Fibroblast of skin of right quadriceps (primary cell): ENCODE data around the gene CDR2.
"Not testable (repeated sequence)": the region's sequence is repeated elsewhere in the genome, so short reads cannot be mapped to it uniquely, and the experiment has no call there.

Experiments used
- DNase-seq: peaks from one replicate; pipeline ENCODE4 v3.0.0-alpha.2; 2013

The CDR2 gene

DNA sequence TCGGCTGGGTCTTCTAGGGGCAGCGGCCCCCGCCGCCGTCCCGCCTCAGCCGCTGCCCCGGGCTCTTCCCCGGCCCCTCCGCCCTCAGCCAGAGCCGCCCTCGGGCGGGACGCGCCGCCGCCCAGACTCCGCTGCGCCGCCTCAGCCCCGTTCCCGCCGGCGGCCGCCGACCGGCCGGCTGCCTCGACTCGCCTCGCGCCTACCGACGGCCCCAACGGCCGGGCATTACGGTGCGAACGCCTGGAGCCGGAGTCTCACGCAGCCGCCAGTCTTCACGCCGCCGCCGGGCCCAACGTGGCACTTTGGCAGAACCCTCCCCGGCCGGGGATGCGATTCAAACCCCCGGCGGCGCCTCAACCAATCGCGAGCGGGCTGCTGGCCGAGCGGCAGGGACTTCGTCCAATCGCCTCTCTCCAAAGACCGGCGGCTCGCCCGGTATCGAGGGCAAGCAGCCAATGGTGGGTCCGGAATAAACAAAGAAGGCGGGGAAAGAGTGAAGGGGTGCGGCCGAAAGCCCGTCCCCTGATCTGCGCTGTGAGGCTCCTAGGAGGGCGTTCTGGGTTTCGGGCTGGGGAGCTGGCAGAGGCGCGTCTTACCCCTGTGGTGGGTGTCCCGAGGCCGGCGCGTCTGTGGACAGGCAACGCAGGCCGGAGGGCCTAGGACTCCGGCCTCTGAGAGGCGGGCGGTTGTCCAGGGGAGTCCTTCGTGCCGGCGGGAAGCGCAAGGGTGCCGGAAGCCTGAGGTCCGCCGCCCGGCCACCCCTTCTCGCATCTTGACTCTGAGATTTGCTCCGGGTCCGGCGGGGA is at the start of gene CDR2:
TSS of gene CDR2 (minus strand) at position 309 of the 806 bp plus-strand sequence. CDS start 310 bp downstream, outside the sequence.
- peak; percentile 97 for DNase-seq

DNA sequence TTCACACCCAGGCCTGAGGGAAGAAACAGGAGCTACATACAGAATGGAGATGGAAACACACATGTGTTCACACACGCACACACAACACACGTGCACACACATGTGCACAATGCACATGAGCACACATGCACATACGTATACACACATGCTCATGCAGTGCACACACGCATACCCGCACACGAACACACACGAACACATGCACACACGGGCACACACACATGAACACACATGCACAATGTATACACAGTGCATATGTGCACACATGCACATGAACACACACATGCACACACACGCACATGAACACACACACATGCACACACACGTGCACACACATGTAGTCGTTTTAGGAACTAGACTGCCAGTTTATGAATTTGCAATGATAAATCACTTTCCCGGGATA is 49.3 kb upstream of the CDR2 start:
- no peak for DNase-seq

DNA sequence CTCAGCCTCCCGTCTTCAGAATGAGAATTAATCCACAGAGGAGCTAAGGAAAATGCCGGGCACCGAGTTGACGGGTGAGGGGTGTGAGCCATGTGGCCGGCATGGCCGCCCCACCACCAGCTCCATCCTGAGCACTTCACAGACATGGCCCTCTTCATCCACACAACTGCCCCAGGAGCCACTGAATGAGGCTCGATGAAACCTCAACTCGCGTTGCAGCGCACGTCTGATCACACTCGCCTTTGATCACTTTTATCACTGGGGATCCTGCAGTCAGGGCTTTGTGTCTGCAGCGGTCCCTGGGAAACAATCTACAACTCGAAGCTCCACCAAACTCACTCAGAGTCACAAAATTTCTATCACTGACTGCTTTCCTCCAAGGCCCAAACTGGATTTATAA is 46.7 kb upstream of the CDR2 start:
- DNase-seq, result no peak

DNA sequence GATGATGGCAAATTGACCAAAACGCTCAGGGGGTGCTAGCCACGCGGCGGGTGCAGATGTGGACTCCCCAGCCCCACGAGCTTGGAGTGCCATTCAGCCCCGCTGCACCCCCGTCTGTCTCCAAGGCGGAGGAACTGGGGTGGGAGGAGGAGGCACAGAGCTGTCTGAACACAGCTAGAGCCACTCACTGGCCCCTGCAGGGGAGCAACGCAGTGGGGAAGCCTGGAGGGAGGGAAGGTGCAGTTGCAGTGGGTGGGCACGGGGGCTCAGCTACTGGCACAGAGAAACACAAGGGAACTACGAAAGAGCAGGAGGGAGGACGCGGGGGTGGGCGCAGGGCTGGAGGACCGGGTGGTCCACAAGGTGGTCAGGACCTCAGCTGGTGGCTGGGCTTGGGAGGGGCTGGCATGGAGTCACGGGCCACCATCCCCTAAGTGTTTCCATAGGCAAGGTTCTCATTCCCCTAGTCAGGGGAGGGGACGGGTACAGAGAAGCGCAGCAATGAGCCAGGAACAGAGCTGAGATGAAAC is 46.3 kb upstream of the CDR2 start:
- DNase-seq, result no peak

DNA sequence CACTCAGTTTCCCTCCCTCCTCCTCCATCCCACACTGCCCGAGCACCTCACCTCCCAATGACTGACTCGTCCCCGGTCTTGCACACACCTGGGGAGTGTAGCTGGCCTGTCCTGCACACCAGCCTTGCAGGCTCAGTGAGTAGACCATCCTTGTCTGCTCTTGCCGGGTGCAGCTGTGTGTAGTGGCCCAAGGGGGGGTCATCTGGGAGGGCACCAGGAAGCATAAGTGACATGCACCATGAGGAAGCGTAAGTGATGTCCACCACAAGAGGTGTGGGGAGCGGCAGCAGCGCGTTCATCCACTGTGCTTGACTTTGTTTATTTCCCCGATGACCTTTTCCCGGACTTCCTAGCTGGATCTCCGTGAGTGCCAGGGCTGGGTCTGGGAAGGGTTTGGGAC is 45.5 kb upstream of the CDR2 start:
- DNase-seq, result no peak

DNA sequence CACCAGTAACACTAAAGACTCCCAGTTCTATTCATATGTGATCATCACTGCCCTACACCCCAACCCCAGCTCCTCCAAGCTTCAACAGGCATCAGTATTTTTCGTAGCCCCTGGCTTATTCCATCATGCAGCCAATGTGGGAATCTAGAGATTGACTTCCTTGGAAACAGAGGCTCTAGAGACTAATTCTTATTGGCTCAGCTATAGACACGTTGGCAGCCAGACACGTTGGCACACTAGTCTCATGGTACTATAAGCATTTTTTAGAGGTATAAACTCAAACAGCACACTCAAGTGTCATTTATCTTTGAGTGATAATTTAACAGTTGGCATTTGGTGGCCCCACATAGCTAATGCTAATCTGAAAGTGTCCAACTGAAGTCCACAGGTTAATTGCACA is 44.4 kb upstream of the CDR2 start:
- no peak for DNase-seq

DNA sequence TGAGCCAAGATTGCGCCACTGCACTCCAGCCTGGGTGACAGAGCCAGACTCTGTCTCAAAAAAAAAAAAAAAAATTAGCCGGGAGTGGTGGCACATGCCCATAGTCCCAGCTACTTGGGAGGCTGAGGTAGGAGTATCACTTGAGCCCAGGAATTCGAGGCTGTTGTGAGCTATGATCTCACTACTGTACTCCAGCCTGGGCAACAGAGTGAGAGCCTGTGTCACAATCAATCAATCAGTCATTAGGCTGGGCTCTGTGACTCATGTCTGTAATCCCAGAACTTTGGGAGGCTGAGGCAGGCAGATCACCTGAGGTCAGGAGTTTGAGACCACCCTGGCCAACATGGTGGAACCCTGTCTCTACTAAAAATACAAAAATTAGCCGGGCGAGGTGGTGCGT is 43.4 kb upstream of the CDR2 start:
- not testable (repeated sequence) for DNase-seq

DNA sequence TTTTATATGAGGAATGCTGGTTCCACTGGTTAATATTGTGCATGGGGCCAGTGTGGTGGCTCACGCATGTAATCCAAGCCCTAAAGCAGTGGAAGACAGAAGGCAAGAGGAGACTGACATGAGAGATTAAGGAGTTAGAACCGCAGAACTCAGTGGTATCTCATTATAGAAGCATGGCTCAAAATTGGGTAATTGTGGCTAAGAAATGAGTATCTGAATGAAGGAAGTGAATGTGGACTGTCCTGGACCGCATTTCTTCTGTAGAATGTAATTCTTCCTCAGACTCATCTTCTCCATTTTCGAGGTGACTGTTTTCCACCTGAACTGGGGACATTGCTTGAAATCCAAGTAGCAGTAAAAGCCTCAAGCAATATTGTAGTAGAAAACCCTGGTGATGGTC is 42.6 kb upstream of the CDR2 start:
- no peak for DNase-seq

DNA sequence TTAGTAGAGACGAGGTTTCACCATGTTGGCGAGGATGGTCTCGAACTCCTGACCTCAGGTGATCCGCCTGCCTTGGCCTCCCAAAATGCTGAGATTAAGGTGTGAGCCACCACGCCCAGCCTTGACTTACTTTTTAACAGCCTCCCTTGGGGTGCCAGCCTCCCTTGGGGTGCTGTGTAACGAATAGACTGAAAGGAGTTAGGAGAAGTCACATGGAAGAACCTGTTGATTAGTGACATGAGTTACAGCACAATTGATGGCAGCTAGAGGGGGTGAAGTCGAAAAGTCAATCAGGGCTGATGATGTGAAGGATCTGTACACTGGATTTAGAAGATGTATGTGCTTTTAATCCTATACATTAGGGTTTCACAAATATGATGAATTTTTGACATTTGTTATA is 39.4 kb upstream of the CDR2 start:
- no peak for DNase-seq

DNA sequence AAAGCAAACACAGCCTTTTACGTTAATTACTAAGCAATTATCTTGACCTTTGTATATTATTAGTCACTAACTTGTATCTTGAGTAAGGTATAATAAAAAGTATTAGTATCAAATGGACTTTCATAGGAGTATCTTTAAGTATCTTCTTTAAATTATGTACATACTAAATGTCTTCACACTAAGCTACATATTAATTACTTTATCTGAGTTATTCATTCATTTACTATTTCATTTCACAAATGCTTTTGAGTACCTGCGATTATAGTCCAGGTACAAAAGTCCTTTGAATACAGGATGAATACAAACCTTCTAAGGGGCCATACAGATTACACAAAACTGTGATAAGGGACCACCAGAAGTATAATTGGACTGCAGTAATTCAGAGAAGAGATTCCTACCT is 33.1 kb upstream of the CDR2 start:
- DNase-seq, result no peak

DNA sequence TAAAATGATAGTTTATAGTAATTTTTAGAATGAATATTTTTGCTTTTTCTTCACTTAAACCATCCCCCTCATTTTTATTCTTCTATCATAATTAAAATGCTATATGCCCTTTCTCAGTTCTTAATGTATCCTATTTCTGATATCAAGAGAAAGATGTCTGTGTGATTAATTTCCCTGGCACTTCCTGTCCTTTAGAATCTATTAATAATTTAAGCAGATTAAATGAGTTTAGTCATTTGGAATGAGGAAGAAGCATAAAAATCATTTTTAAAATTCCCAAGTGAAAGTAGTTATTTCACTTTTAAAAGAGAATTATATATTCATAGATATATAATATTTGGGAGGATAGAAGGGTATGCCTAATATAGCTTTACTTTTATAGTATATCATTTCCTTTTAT is 27.8 kb upstream of the CDR2 start:
- DNase-seq, result peak; percentile 30

DNA sequence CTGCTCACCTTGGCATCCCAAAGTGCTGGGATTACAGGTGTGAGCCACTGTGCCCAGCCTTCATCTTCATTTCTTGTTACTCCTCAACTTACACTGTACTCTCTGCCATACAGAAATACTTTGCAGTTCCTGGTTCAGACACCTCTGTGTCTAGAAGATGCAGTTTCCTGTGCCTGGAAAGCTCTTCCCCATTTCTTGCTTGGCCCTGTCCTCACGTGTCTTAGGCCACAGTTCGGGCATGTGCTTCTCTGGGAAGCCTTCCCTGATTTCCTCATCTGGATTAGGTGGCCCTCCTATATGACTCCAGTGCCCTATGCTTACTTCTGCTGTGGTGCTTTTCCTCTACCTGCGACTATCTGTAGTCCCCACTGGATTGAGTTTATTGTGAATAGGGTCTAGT is 26.5 kb upstream of the CDR2 start:
- DNase-seq, result no peak

DNA sequence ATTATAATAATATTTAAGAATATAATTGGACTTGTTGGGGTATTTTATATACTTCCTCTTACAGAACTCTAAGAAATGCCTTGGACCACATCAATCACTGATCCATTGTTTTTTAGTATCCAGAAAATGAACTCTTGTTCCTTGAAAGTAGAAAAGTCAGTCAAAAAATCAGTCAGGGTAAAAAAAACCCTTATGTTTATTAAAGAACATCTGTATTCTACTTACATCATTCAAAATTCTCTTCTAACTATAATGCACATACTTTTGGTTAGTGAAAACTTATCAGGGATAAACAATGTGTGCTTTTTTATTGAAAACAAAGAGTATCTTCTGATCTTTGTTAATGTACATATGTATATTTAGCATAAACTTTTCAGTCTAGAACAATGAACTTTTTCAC is 23.5 kb upstream of the CDR2 start:
- DNase-seq, result peak; percentile 22

DNA sequence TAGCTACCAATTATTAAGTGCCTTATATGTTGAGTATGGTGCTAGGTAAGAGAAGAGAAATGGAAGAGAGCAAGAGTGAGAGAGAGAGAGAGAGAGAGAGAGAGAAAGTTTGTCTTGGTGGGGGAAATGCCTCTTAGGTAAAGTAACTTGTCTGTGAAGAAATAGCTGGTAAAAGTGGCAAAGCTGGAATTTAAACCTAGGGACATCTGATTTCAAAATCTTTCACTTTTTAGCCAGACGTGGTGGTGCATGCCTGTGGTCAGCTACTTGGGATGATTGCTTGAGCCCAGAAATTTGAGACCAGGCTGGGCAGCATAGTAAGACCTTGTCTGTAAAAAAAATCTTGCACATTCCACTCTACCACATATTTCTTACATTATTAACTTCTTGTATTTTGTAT is 23.0 kb upstream of the CDR2 start:
- peak; percentile 97 for DNase-seq

DNA sequence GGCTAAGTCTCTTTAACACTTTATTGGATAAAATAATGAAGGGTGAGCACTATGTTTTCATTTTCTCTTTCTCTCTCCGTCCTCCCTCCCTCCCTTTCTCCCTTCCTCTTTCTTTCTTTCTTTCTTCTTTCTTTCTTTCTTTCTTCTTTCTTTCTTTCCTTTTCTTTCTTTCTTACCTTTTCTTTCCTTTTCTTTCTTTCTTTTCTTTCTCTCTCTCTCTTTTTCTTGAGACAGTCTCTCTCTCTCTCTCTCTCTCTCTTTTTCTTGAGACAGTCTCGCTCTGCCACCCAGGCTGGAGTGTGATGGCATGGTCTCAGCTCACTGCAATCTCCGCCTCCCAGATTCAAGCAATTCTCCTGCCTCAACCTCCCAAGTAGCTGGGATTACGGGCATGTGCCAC is 21.5 kb upstream of the CDR2 start:
- DNase-seq, result no peak

DNA sequence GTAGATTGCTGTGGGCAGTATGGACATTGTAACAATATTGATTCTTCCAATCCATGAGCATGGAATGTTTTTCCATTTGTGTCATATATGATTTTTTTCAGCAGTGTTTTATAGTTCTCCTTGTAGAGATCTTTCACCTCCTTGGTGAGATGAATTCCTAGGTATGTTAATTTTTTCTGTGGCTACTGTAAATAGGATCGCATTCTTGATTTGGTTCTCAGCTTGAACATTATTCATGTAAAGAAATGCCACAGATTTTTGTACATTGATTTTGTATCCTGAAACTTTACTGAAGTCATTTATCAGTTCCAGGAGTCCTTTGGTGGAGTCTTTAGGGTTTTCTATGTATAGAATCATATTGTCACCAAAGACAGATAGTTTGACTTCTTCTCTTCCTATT is 19.7 kb upstream of the CDR2 start:
- peak; percentile 28 for DNase-seq

DNA sequence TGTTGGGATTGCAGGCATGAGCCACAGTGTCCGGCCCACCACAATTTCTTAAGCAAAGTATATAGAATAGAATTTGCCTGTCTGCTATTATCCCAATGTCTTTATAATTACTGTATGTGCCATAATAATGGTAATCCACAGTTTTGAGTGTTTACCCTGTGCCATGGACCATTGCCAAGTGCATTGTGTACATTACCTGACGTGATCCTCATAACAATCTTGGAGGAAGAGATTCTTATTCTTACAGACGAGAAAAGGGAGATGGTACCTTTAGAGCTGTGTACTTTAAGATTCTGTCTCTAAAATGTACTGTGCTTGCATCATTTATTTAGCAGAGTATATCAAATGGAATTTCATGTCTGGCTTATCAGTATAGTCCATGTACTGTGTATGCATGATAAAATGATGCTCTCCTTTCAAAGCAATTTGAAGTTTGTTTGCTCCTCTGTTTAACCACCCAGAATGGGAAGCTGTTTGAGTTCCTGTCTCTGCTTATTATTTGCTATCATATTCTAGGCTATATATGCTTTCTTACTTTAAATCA is 13.8 kb upstream of the CDR2 start:
- DNase-seq, result peak; percentile 3

DNA sequence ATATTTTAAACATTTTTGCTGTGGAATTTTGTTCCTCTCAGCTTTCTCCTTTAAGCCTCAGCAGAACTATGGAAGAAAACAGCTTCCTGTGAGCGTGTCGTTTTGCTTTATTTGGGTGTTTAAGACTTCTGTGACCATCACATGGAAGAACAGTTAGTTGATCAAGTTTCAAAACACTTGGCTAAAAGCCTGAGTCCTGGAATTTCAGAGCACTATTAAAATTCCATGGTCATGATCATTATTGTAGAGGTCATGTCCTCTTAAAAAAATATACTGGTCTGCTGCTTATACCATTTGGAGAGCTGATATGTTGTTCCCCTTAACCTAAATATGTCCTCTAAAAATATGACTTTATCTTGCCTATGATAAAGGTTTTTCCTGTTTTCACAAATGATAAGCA is 12.6 kb upstream of the CDR2 start:
- DNase-seq, result peak; percentile 94

DNA sequence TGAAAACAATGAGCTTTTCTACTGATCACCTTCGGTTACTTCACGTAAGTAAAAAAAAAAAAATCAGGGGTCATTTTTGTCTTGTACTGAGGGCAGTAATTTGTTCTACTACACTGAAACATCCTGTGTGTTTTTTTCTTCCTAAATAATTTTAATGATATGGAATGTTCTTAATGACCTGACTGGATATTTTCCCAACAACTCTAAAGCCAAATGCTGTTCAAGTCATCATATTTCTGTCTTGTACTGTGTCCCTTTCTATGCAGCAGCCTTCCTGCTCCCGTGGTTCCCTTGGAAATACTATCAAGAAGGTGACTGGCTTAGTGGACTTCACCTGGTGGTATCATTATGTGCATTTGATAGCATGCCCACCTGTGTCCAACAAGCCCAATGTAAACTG is 10.8 kb upstream of the CDR2 start:
- no peak for DNase-seq

DNA sequence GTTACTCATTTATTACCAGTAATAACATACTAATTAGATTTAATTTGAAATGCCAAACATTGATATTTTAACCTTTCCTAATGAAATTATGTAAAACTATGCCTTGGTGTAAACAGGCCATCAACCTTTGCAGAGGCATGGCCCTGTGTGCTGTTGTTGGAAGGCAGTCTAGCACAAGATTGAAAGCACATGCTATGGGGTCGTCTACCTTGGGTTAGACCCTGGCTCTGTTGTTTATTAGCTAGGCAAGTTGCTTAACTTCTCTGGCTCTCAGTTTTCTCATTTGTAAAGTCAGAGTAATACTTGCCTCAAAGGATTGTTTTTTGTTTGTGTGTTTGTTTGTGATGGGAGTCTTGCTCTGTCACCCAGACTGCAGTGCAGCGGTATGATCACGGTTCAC is 9.4 kb upstream of the CDR2 start:
- no peak for DNase-seq

DNA sequence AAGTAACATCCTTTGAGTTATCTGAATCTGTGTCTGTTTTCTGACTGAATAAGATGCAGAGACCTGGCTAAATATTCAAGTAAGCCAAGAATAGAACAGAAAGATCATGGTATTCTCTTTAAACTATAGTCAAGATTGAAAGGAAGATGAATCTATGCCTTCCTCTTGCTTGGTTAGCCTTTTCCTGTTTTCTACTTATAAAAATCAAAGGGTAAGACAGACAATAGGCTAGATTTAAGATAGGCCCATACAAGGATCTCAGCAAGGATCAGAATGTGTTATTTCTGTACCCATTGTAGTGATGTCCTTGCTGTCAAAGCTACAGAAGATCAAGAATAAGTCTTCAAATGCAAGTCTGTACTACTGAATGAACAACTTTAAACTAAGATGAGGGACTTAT is 7.0 kb upstream of the CDR2 start:
- DNase-seq, result no peak

DNA sequence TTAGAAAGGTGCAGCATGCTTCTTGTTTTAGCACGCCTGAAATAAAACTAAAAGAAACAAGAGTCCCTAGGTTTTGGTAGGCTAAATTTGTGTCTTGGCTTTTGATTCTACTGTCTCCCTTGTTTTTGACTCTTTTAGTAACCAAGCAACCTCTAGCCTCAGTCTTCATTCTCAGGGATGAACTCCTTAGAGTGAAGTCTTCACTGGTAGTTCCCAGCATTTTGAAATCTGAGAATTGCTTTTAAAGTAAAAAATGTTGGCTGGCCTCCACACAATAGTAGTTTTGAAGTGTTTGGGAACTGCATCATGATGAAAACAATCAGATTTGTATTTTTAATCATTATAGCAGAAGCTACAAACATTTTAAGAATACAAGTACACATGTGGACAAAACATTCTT is 6.1 kb upstream of the CDR2 start:
- DNase-seq, result peak; percentile 8

DNA sequence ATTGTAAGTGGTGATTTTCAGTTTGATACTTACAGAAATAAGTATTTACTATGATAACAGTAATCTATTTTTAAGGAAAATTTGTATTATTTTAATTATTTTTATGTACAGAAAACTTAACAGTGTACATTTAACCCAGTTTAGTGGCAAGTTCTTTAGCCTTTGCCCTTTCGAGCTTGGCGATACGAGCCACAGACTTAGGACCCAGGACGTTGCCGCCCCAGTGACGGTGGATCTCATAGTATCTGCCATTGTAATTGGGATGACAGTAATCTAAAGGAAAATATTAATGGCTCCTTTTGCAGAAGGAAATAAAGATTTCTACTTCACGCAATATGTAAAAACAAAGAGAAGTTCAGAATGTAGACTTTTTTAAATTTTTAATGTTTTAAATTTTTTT is 5.2 kb upstream of the CDR2 start:
- no peak for DNase-seq

DNA sequence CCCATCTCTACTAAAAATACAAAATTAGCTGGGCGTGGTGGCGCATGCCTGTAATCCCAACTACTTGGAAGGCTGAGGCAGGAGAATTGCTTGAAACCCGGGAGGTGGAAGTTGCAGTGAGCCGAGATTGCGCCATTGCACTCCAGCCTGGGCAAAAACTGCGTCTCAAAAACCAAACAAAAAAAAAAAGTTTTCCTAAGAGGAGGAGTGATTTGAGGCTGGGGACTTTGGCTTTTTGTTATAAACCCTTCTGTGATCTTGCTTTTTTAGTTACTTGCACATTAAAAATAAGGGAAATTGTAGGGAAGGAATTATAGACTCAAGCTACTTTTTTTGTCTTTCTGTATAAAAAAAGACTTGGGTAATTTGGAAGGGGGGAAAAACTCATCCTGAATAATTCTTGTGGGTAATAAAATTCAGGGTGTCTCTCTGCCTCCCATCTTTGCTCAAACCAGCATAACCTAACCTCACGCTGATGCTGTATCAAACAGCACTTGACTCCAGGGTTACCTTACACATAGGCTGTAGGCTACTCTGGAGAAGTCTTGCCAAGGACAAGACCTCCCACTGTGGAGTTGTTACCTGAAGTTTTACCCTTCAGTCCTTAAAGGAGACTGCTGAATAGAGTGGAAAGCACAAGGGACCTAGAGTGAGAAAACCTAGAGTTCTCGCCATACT is 1.7 kb upstream of the CDR2 start:
- no peak for DNase-seq
